Mucosa of gallbladder (tissue), 1 donor: ENCODE measurements around the gene AQP6. TPM values are rescaled to one million over a fixed set of nuclear protein-coding genes. Genes with fewer than 3 reads are reported as not detected.

Source experiments
- DNase-seq: peaks from one replicate; pipeline ENCODE4 v3.0.0-alpha.2; 2020; ENCODE audit warnings: low spot score
- total RNA-seq: library from RNA; stranded (reverse); gene quantifications from one replicate; pipeline ENCODE4 v1.2.1, GENCODE V29; 2021
- donor health status: DM: no; HTN: no; CAD: no.

The AQP6 gene
- total RNA-seq, 1 donor from 2014 or later: 0.32 TPM

GRCh38 chr12:49955899-49956662 lies 16.7 kb upstream of the AQP6 start:
- no peak for DNase-seq

DNA sequence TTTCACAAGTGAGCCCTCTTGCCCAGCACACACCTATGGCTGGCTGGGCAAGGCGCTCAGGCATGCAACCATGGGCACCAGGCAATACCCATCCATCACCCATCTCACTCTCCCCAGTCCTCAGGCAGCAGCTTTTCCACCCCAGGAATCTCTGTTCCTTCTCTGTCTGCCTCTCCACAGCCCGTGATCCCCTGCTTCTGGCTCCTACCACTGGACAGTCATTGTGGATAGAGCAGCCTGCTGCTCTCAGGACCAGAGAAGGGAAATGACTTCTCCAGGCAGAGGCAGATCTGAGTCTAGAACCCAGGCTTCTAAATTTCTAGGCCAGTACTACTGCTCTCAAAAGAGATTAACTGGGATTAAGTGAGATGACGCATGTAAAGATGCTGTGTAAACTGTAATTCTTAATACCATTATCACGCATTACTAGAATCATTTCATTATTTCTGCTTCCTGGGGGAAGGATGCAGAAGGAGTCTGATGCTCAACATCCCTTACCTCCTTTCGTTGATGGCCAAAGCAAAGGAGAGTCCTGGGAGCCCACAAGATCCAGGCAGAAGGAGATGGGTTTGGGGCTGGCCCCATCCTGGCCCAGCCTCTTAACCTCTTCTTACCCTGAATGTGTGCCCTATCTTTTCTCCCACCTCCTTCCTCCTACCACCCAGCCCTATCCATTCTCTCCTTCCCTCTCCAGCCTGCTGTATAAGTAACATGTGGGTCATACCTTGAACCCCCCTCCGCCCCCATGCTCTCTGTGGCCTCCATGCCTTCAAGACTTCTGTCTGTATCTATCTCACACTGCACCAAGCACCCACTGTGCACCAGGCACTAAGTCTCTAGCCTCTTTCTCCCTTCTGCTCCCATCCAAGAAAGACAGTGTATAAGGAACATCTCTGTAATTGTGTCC lies 15.8 kb upstream of the AQP6 start:
- no peak for DNase-seq

DNA sequence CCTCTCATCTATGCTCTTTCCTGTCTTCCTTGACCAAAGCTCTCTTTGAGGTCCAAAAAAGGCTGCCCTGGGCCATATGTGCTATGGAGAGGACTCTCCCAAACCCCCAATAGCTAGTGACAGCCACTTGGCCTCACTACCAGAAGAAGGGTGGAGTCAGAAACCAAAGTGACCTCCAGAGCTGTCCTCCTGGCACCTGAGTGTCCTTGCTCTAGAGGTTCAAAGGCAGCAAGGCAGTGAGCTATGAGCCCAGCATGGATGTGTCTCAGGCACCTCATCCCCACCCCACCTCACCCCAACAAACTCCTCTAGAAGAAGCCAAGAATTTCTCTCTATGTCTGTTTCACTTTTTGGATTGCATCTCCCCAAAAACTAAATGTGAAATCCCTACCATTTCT lies 15.2 kb upstream of the AQP6 start:
- no peak for DNase-seq

DNA sequence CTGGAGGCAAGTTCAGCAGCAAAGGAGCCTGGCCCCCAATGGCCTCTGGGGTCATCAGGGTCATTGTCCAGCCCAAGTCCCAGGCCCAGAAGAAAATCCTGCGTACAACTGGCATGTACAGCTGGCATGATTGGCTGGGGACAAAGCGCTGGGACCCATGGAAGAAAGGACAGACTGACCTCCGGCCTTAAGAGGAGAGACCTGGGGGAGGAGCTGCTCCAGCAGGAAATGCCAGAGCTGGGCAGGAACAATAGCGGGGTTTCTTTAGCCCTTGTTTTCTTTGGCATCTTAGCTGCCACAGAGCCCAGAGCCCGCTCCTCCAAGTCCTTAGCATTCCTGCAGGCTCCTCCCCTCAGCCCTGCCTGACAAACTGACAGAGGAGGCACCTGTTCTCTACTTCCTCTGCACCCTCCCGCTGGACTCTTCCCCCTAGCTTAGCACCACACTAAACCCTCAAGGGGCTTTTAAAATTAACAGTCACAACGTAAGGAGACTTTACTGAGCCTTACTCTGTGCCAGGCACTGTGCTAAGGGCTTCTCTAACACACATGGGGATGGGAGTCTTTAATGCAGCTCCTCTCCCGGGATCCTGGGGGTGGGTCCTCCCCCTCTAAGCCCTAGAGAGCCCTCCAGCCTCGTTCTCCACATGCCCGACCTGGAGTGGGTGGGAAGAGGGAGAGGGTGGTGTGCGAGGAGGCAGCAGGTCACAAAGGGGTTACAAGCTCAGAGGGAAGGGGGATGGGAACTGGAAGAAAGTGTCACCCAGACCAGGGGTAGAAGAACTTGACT lies 12.9 kb upstream of the AQP6 start:
- DNase-seq: peak; percentile 76

GRCh38 chr12:49960474-49961110 lies 12.2 kb upstream of the AQP6 start:
- DNase-seq: no peak

DNA sequence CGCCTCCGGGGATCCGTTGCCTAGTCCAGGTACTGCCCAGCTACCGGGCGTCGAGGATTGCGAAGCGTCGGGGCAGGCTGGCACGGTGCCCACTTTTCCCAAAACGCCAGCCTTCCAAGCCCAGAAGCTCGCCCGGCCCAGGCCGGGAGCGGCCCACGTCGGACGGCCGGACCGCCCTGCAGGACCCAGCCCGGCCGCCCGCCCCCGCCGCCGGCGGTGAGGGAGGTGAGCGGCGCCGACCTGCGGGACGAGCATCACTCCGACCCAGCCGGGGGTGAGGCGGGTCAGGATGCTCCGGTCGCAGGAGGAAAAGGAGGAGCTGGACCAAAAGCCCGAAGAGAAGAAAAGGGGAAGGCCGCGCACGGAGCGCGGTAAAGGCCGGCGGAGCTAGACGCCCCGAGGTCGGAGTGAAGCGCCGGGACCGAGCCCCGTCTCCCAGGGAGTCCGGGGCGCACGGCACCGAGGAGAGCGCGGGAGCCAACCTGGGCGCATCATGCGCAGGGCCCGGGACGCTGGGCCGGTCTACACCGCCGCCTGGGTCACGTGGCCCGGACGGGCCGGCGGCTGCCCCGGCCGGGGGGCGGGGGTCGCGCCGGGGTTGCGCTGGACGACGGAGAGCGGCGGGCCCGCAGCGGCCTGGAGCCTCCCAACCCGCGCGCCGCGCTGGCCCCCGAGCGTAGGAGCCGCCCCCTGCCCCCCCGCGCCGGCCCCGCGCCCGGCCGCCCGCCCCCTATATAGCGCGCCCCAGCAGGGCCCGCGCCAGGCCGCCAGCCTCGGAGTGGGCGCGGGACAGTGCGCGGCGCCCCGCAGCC lies 11.4 kb upstream of the AQP6 start, which contains the start of gene AQP5:
AQP5 (plus strand) TSS at position 762 of the 812 bp plus-strand sequence. CDS start 146 bp downstream, outside the sequence.
- DNase-seq: no peak

- DNase-seq: no peak
These were observed 10.6 kb upstream of the AQP6 start for GRCh38 chr12:49961993-49962764.

GRCh38 chr12:49962861-49963765 lies 9.6 kb upstream of the AQP6 start:
- peak; percentile 85 for DNase-seq

DNA sequence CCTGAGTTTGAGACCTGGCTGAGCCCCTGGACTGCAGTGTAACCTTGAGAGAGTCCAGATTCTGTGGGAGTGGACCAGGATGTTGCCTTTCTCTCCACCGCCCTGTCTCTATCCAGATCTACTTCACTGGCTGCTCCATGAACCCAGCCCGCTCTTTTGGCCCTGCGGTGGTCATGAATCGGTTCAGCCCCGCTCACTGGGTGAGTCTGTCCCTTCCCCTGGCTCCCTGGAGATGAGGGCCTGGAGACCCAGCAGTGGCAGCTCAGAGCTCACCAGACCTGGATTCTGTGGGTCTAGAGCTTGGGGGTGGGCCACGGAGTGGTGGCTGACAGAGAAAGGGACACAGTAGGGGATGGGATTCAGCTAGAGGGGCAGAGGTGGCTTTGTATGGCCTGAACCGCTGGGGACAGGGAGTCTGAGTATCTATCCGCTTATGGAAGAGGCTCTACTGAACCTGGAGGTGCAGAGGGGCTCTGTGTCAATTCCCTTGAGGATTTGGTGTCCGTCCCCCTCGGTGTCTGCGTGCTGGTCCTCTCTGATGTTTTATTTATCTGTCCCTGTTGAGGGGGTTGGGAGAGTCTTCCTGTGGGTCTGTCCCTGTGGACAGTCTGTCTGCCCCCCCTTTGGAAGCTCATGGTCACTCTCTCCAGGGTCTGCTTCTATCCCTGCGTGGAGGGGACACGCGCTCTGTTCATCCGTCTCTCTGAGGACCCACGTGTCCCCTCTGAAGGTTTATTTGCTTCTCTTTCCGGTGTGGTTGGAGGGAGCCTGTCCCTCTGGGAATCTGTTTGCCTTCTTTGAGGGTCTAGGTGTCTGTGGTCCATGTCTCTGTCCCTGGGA lies 8.6 kb upstream of the AQP6 start:
- DNase-seq: no peak

- no peak for DNase-seq
These were observed 7.7 kb upstream of the AQP6 start for GRCh38 chr12:49964849-49965624.

- DNase-seq: no peak
These were observed 6.9 kb upstream of the AQP6 start for GRCh38 chr12:49965836-49966235.

GRCh38 chr12:49966511-49967041 lies 6.2 kb upstream of the AQP6 start:
- no peak for DNase-seq

DNA sequence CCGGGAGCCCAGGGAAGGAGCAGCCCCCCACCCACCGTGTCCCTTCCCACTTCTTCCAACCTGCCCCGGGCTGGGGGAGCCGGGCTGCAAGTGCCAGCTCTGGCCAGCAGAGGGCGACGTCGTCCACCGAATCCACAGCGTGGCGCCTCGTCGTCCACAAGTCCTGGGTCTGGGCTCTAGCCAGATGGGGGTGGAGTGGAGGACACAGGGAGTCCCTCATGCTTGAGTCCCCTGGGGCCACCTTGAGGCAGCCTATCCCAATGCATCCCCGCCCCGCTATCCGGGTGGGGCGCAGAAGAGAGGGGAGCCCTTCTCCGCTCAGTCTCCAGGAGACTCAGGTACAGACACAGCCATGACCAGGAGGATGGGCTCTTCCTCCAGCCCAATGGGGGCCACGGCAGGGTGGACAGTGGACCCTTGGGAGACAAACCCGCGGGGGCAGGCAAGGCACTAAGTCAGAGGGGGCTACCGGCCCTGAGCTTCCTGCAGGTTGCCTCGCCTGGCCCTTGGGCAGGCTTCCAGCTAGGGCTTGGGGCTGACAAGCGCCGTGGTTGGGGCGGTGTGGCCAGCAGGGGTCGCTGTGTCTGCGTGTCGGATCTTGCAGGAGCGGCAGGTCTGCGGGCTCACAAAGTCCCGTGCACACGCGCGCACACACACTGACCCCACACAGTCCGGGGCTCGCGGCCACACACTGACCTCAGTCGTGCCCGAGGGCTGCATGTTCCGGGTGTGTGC lies 5.5 kb upstream of the AQP6 start:
- DNase-seq: peak; percentile 93

DNA sequence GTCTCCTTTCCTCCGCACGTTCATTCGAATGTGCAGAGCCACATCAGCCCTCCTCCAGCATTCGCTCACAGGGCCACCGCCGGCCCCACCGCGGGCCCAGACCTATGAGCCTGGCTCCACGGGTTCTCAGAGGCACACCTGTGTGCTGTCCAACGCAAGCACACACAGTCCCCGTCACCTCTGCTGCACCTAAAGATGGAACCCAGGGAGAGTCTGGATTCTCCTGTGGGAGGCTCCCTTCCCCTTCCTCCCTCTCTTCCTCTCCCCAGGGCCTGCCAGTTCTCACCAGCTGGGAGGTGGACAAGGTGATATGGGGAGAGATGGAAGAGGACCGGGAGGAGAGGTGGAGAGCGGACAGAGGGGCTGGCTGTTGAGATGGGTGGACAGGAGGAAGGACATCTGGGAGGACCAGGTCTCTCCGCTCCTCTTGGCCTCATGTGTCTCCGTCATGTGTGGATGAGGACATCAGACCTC lies 4.9 kb upstream of the AQP6 start:
- DNase-seq: no peak

GRCh38 chr12:49968471-49968870 lies 4.3 kb upstream of the AQP6 start:
- DNase-seq: no peak

DNA sequence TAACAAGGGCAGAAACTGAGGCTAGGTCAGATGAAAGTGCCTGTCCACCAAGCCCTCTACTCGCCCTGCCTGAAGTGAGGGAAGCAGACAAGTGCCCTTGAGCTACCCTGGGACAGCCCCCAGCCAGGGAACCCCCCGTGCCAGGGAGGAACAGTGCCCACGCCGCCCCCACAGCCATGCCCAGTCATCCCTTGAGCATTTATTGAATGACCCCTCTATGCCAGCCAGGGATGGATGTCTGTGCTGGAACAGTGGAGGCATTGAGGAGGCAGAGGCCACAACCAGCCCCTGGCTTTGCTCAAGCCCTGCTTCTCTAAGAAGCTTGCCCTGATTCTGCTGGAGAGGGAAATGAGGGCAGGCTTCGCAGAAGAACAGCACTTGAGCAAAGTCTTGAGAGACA lies 3.7 kb upstream of the AQP6 start:
- DNase-seq: no peak
